IMR-90 (cell line): Measurements from ENCODE around the gene PLAAT3. TPM values are rescaled to one million over a fixed set of nuclear protein-coding genes. Genes with fewer than 3 reads are reported as not detected.

Experiments
- ATAC-seq: fragments of 200-7000 bp; cut with Tn5 transposase; 2 replicates; pipeline ENCODE4 v1.9.1; 2020; ENCODE audit warnings: low read depth, mild to moderate bottlenecking, moderate library complexity
- BruUV-seq: library from RNA; stranded (reverse); fragments of 400-500 nt; replicated peaks from 2 replicates; lab custom pipeline; 2021; lab: Mats Ljungman, UMichigan
- CTCF ChIA-PET: fragments of 300-600 bp; formaldehyde crosslinking; extraction: SDS; loops from one replicate; lab custom pipeline; 2021; ENCODE audit warnings: antibody characterized with exemption; lab: Yijun Ruan, JAX
- POLR2A ChIA-PET: fragments of 300-600 bp; sonication (Branson Sonifier 250); formaldehyde crosslinking; loops from one replicate; lab custom pipeline; 2022; ENCODE audit warnings: antibody characterized with exemption; ENCODE audit not compliant: unreplicated experiment; lab: Charles Lee
- DNase-seq: peaks from one replicate; pipeline ENCODE4 v3.0.0; 2013
- H2AFZ ChIP-seq: replicated peaks from 2 replicates; pipeline ENCODE3; 2013; ENCODE audit warnings: low read length, mild to moderate bottlenecking; ENCODE audit not compliant: poor library complexity
- H2AK5ac ChIP-seq: 2 replicates; pipeline ENCODE4 v1.6.1; 2013; ENCODE audit warnings: low read depth, low read length, inconsistent platforms
- H2AK9ac ChIP-seq: replicated peaks from 2 replicates; pipeline ENCODE3; 2013; ENCODE audit warnings: mild to moderate bottlenecking, low read depth, low read length, moderate library complexity; ENCODE audit not compliant: poor library complexity
- H2BK120ac ChIP-seq: 2 replicates; pipeline ENCODE4 v1.6.1; 2013; ENCODE audit warnings: low read depth, low read length, inconsistent platforms
- H2BK15ac ChIP-seq: 3 replicates; pipeline ENCODE4 v1.6.1; 2013; ENCODE audit warnings: low read depth, low read length, inconsistent platforms
- H2BK20ac ChIP-seq: 2 replicates; pipeline ENCODE4 v1.6.1; 2013; ENCODE audit warnings: low read depth, mild to moderate bottlenecking, inconsistent platforms, low read length, moderate library complexity
- H2BK5ac ChIP-seq: 2 replicates; pipeline ENCODE4 v1.6.1; 2013; ENCODE audit warnings: mild to moderate bottlenecking, low read depth, low read length, inconsistent platforms; ENCODE audit not compliant: poor library complexity, severe bottlenecking
- H3K14ac ChIP-seq: replicated peaks from 2 replicates; pipeline ENCODE4 v1.6.1; 2013; ENCODE audit warnings: low read depth, low read length, inconsistent platforms
- H3K18ac ChIP-seq: 2 replicates; pipeline ENCODE4 v1.6.1; 2013; ENCODE audit warnings: low read depth, low read length, control low read depth
- H3K23ac ChIP-seq: 2 replicates; pipeline ENCODE4 v1.6.1; 2013; ENCODE audit warnings: low read depth, low read length, inconsistent platforms
- H3K27ac ChIP-seq: 2 replicates; pipeline ENCODE4 v1.5.1; 2013; ENCODE audit warnings: mild to moderate bottlenecking, control low read depth, low read length; ENCODE audit not compliant: insufficient read depth
- H3K27me3 ChIP-seq: 2 replicates; pipeline ENCODE4 v1.6.1; 2013; ENCODE audit warnings: low read length; ENCODE audit not compliant: control insufficient read depth, insufficient read depth
- H3K36me3 ChIP-seq: 2 replicates; pipeline ENCODE4 v1.6.1; 2013; ENCODE audit warnings: low read length, mixed read lengths; ENCODE audit not compliant: control insufficient read depth, insufficient read depth
- H3K4ac ChIP-seq: 2 replicates; pipeline ENCODE4 v1.6.1; 2013; ENCODE audit warnings: low read depth, low read length, inconsistent platforms
- H3K4me1 ChIP-seq: 2 replicates; pipeline ENCODE4 v1.6.1; 2013; ENCODE audit warnings: low read length, mixed read lengths; ENCODE audit not compliant: control insufficient read depth, insufficient read depth
- H3K4me2 ChIP-seq: 2 replicates; pipeline ENCODE4 v1.6.1; 2013; ENCODE audit warnings: low read depth, mild to moderate bottlenecking, control low read depth, low read length, moderate library complexity
- H3K4me3 ChIP-seq: 2 replicates; pipeline ENCODE4 v1.5.1; 2013; ENCODE audit warnings: low read depth, mild to moderate bottlenecking, control low read depth, low read length, moderate library complexity; ENCODE audit not compliant: insufficient read depth
- H3K56ac ChIP-seq: 2 replicates; pipeline ENCODE4 v1.6.1; 2013; ENCODE audit warnings: low read length, inconsistent platforms; ENCODE audit not compliant: insufficient read depth; ENCODE audit errors: extremely low read depth
- H3K79me1 ChIP-seq, 2 experiments: 2 replicates each; pipeline ENCODE4 v1.6.1; 2013; ENCODE audit warnings: low read length in 2 of 2, inconsistent platforms in 1 of 2, low read depth in 1 of 2
- H3K9ac ChIP-seq: 2 replicates; pipeline ENCODE4 v1.6.1; 2013; ENCODE audit warnings: low read depth, low read length, control low read depth
- H3K9me1 ChIP-seq: 2 replicates; pipeline ENCODE4 v1.6.1; 2013; ENCODE audit warnings: low read length, inconsistent platforms; ENCODE audit not compliant: insufficient read depth
- H3K9me3 ChIP-seq: 2 replicates; pipeline ENCODE4 v1.6.1; 2013; ENCODE audit warnings: low read length; ENCODE audit not compliant: control insufficient read depth, insufficient read depth
- H4K20me1 ChIP-seq: 2 replicates; pipeline ENCODE4 v1.6.1; 2013; ENCODE audit warnings: low read length, inconsistent platforms; ENCODE audit not compliant: insufficient read depth
- H4K5ac ChIP-seq: 2 replicates; pipeline ENCODE4 v1.6.1; 2013; ENCODE audit warnings: mild to moderate bottlenecking, low read depth, low read length, control low read depth
- H4K8ac ChIP-seq, 2 experiments: 2 replicates each; pipeline ENCODE4 v1.6.1; 2013; ENCODE audit warnings: low read depth in 2 of 2, low read length in 2 of 2, control low read depth in 1 of 2, inconsistent platforms in 1 of 2
- H4K91ac ChIP-seq: 2 replicates; pipeline ENCODE4 v1.6.1; 2013; ENCODE audit warnings: low read depth, low read length, inconsistent platforms; ENCODE audit not compliant: insufficient read depth
- MAZ ChIP-seq: IDR thresholded peaks from 2 replicates; pipeline ENCODE4 v1.6.1; 2012; ENCODE audit warnings: low read depth, mild to moderate bottlenecking, low read length, improper control_type of control experiment, moderate library complexity, borderline replicate concordance
- RAD21 ChIP-seq: IDR thresholded peaks from 2 replicates; pipeline ENCODE4 v1.6.1; 2012; ENCODE audit warnings: low read length, improper control_type of control experiment
- WGBS, 2 experiments: methylation state at CpG; one replicate each; pipeline versions ENCODE4 v1.1.5 to v1.1.7; 2013; ENCODE audit warnings: missing lambda C conversion rate in 2 of 2; ENCODE audit not compliant: insufficient read length in 1 of 2; ENCODE audit errors: extremely low coverage in 2 of 2; 5-methylcytosine and 5-hydroxymethylcytosine counted together
- dilution Hi-C: fragments of 300-500 bp; cut with HindIII; formaldehyde crosslinking; loops from one replicate; pipeline ENCODE4 v1.14.3; 2018; ENCODE audit warnings: low sequenced_read_pairs; ENCODE audit not compliant: unreplicated experiment
- in situ Hi-C: fragments of 300-500 bp; cut with MboI; formaldehyde crosslinking; loops from 3 replicates; pipeline ENCODE4 v1.14.3; 2019; ENCODE audit warnings: low sequenced_read_pairs, inconsistent platforms, mixed read lengths
- intact Hi-C: fragments of 100-400 bp; cut with micrococcal nuclease; formaldehyde crosslinking; loops from 2 replicates; pipeline ENCODE4 v1.10.0; 2022
- polyA plus RNA-seq, 3 experiments: library from polyadenylated mRNA; depleted of rRNA; stranded (reverse); fragments of >200 nt; gene quantifications; 2 replicates each; pipeline ENCODE4 v1.2.3, GENCODE V29; 2012; ENCODE audit warnings: low replicate concordance in 1 of 3
- total RNA-seq: library from RNA; depleted of rRNA; stranded (reverse); fragments of >200 nt; gene quantifications from 2 replicates; pipeline ENCODE4 v1.2.3, GENCODE V29; 2012

PLAAT3 gene
- total and polyA plus RNA-seq, 2 of the 4 experiments (the other 2 are of a cell fraction): 3.2 to 3.9 TPM

- no peak overlapping the region for H3K14ac ChIP-seq
- POLR2A ChIA-PET: no interaction called here
- no peaks in the 10 kb centered on the region for H3K9me1 ChIP-seq
- no peak overlapping the region for H3K23ac ChIP-seq
- intact Hi-C loops (no loop called here), in situ Hi-C loops (no loop called here), dilution Hi-C loops (no loop called here)
- no peak overlapping the region for H3K4ac ChIP-seq
- H3K4me3 ChIP-seq: no peak overlapping the region
- H3K36me3 ChIP-seq: no peaks in the 10 kb centered on the region
- H3K4me1 ChIP-seq: no peaks in the 10 kb centered on the region
- H2AK9ac ChIP-seq: no peak overlapping the region
- H3K79me1 ChIP-seq: no peaks in the 10 kb centered on the region
- H3K9ac ChIP-seq: no peak overlapping the region
- no peak overlapping the region for H3K18ac ChIP-seq
- TF ChIP-seq MAZ (no peak), RAD21 (no peak)
- WGBS, 2 experiments: no CpG with 5 or more reads among the region's 7 CpGs
- no peak overlapping the region for H4K8ac ChIP-seq
- H3K56ac ChIP-seq: no peak overlapping the region
- H3K27ac ChIP-seq: no peak overlapping the region
- no peaks in the 10 kb centered on the region for H3K9me3 ChIP-seq
- H2BK120ac ChIP-seq: no peak overlapping the region
- no peak for ATAC-seq
- H2AFZ ChIP-seq: no peak overlapping the region
- CTCF ChIA-PET: no interaction called here
- H3K4me2 ChIP-seq: no peak overlapping the region
- BruUV-seq: no TSS peak
- peaks cover 40% of the 10 kb centered on the region for H3K27me3 ChIP-seq
- H2BK20ac ChIP-seq: no peak overlapping the region
- H4K91ac ChIP-seq: no peak overlapping the region
- no peak overlapping the region for H2BK15ac ChIP-seq
- no peak overlapping the region for H2BK5ac ChIP-seq
- no peaks in the 10 kb centered on the region for H4K20me1 ChIP-seq
- no peak overlapping the region for H2AK5ac ChIP-seq
- H4K5ac ChIP-seq: no peak overlapping the region
- DNase-seq: no peak
Measured at GRCh38 chr11:63556404-63557013, 57.7 kb downstream of the PLAAT3 start.
